CD4-positive, alpha-beta memory T cell (primary cell): ENCODE data around the gene SEMA6D. TPM values are rescaled to one million over a fixed set of nuclear protein-coding genes. Genes with fewer than 3 reads are reported as not detected.

Source experiments
- CTCF ChIA-PET: fragments of 350-600 bp; sonication (Branson Sonifier 250); formaldehyde crosslinking; loops from one replicate; lab custom pipeline; 2021; ENCODE audit warnings: inconsistent platforms; ENCODE audit not compliant: partially characterized antibody; lab: Charles Lee
- POLR2A ChIA-PET: fragments of 350-600 bp; sonication (Branson Sonifier 250); formaldehyde crosslinking; loops from one replicate; lab custom pipeline; 2021; ENCODE audit not compliant: partially characterized antibody; lab: Charles Lee
- DNase-seq, 5 donors: peaks; one replicate each; pipeline versions ENCODE4 v3.0.0 to v3.0.0-alpha.2; 2020 to 2022; ENCODE audit warnings: mixed read lengths in 1 of 5
- H3K27ac ChIP-seq: one replicate; pipeline ENCODE4 v1.7.0; 2013; ENCODE audit warnings: low read depth, low read length
- H3K27me3 ChIP-seq: 2 replicates; pipeline ENCODE4 v1.7.0; 2013; ENCODE audit warnings: mild to moderate bottlenecking, low read length, moderate library complexity; ENCODE audit not compliant: insufficient read depth
- H3K36me3 ChIP-seq: 2 replicates; pipeline ENCODE4 v1.7.0; 2013; ENCODE audit warnings: mild to moderate bottlenecking, low read length, moderate library complexity; ENCODE audit not compliant: insufficient read depth
- H3K4me1 ChIP-seq: 2 replicates; pipeline ENCODE4 v1.7.0; 2013; ENCODE audit warnings: mild to moderate bottlenecking, low read length, moderate library complexity; ENCODE audit not compliant: insufficient read depth
- H3K4me3 ChIP-seq, 2 donors: one replicate each; pipeline ENCODE4 v1.7.0; 2013; ENCODE audit warnings: low read length in 2 of 2, mild to moderate bottlenecking in 1 of 2
- H3K9me3 ChIP-seq, 2 donors: one replicate each; pipeline ENCODE4 v1.7.0; 2013; ENCODE audit warnings: low read length in 2 of 2, control low read depth in 1 of 2; ENCODE audit not compliant: control insufficient read depth in 1 of 2
- H3K27ac Mint-ChIP-seq, 7 donors: one replicate each; pipeline ENCODE4 v1.8.0; 2020 to 2021; ENCODE audit warnings: mixed read lengths in 7 of 7, mild to moderate bottlenecking in 6 of 7, inconsistent platforms in 3 of 7, moderate library complexity in 3 of 7
- H3K27me3 Mint-ChIP-seq, 2 donors: one replicate each; pipeline ENCODE4 v1.8.0; 2020 to 2021; ENCODE audit warnings: mixed read lengths in 2 of 2
- H3K36me3 Mint-ChIP-seq, 2 donors: one replicate each; pipeline ENCODE4 v1.8.0; 2020 to 2021; ENCODE audit warnings: mixed read lengths in 2 of 2, inconsistent platforms in 1 of 2, mild to moderate bottlenecking in 1 of 2
- H3K4me1 Mint-ChIP-seq, 4 donors: one replicate each; pipeline ENCODE4 v1.8.0; 2020 to 2021; ENCODE audit warnings: mixed read lengths in 4 of 4, mild to moderate bottlenecking in 1 of 4
- H3K4me3 Mint-ChIP-seq, 8 donors: one replicate each; pipeline ENCODE4 v1.8.0; 2020 to 2021; ENCODE audit warnings: mixed read lengths in 8 of 8, mild to moderate bottlenecking in 7 of 8, moderate library complexity in 6 of 8, inconsistent platforms in 3 of 8
- H3K9me3 Mint-ChIP-seq, 8 donors: one replicate each; pipeline ENCODE4 v1.8.0; 2020 to 2021; ENCODE audit warnings: mixed read lengths in 8 of 8, mild to moderate bottlenecking in 5 of 8, inconsistent platforms in 3 of 8, moderate library complexity in 1 of 8
- intact Hi-C: fragments of 100-400 bp; cut with micrococcal nuclease; formaldehyde crosslinking; loops from one replicate; pipeline ENCODE4 v1.15.1; 2023
- polyA plus RNA-seq, 2 donors: library from polyadenylated mRNA; unstranded; fragments of 300-500 nt; fragmentation: Illumina TruSeq; gene quantifications; one replicate each; pipeline ENCODE4 v1.2.3, GENCODE V29; 2021
- total RNA-seq, 2 experiments: library from RNA; stranded (reverse); gene quantifications; one replicate each; pipeline ENCODE4 v1.2.3, GENCODE V29; 2021

Gene SEMA6D
- total and polyA plus RNA-seq, 4 experiments from 2014 or later, result not detected

- peaks cover 1 to 5% of the 10 kb centered on the region in 2 donors for H3K27me3 Mint-ChIP-seq
- H3K36me3 Mint-ChIP-seq, result no peaks in the 10 kb centered on the region
- Histone ChIP-seq H3K36me3 (no peaks in the 10 kb centered on the region), H3K4me3 (no peak overlapping the region), H3K27ac (no peak overlapping the region), H3K27me3 (no peaks in the 10 kb centered on the region), H3K4me1 (no peaks in the 10 kb centered on the region), H3K9me3 (no peaks in the 10 kb centered on the region)
- H3K4me1 Mint-ChIP-seq, result no peaks in the 10 kb centered on the region
- H3K4me3 Mint-ChIP-seq, result no peak overlapping the region
- CTCF ChIA-PET, result no interaction called here
- no peak for DNase-seq
- H3K27ac Mint-ChIP-seq, result no peak overlapping the region
- peaks cover 0 to 6% (median 0%) of the 10 kb centered on the region in 8 donors for H3K9me3 Mint-ChIP-seq
- POLR2A ChIA-PET, result no interaction called here
- intact Hi-C loops, result no loop called here
Observed at GRCh38 chr15:47743385-47743784, 26.1 kb downstream of the SEMA6D start.

GRCh38 chr15:47743886-47744285 lies 26.6 kb downstream of the SEMA6D start:
- no peak overlapping the region for H3K4me3 Mint-ChIP-seq
- intact Hi-C loops, result no loop called here
- no peak overlapping the region for H3K27ac Mint-ChIP-seq
- Histone ChIP-seq H3K36me3 (no peaks in the 10 kb centered on the region), H3K27me3 (no peaks in the 10 kb centered on the region), H3K9me3 (no peaks in the 10 kb centered on the region), H3K4me1 (no peaks in the 10 kb centered on the region), H3K27ac (no peak overlapping the region), H3K4me3 (no peak overlapping the region)
- ChIA-PET CTCF (no interaction called here), POLR2A (no interaction called here)
- H3K27me3 Mint-ChIP-seq, result peaks cover 1 to 3% of the 10 kb centered on the region in 2 donors
- DNase-seq, result no peak
- H3K9me3 Mint-ChIP-seq, result peaks cover 0 to 6% (median 0%) of the 10 kb centered on the region in 8 donors
- H3K4me1 Mint-ChIP-seq, result no peaks in the 10 kb centered on the region
- no peaks in the 10 kb centered on the region for H3K36me3 Mint-ChIP-seq

- no peaks in the 10 kb centered on the region for H3K27me3 ChIP-seq
- H3K4me1 Mint-ChIP-seq, result no peaks in the 10 kb centered on the region
- CTCF ChIA-PET, result no interaction called here
- H3K9me3 Mint-ChIP-seq, result peaks cover 0 to 6% (median 0%) of the 10 kb centered on the region in 8 donors
- no peak overlapping the region for H3K4me3 ChIP-seq
- no peaks in the 10 kb centered on the region for H3K4me1 ChIP-seq
- H3K9me3 ChIP-seq, result no peaks in the 10 kb centered on the region
- peaks cover 1% of the 10 kb centered on the region in 2 donors for H3K27me3 Mint-ChIP-seq
- H3K27ac ChIP-seq, result no peak overlapping the region
- H3K4me3 Mint-ChIP-seq, result no peak overlapping the region
- no peak overlapping the region for H3K27ac Mint-ChIP-seq
- POLR2A ChIA-PET, result no interaction called here
- no peak for DNase-seq
- no peaks in the 10 kb centered on the region for H3K36me3 Mint-ChIP-seq
- intact Hi-C loops, result no loop called here
- H3K36me3 ChIP-seq, result no peaks in the 10 kb centered on the region
Observed at GRCh38 chr15:47744496-47744895, 27.2 kb downstream of the SEMA6D start.

- no peak overlapping the region for H3K27ac Mint-ChIP-seq
- no peaks in the 10 kb centered on the region for H3K4me1 Mint-ChIP-seq
- intact Hi-C loops, result no loop called here
Observed at GRCh38 chr15:47744973-47745372, 27.7 kb downstream of the SEMA6D start.

GRCh38 chr15:47746516-47746915 lies 29.2 kb downstream of the SEMA6D start:
- Mint-ChIP-seq H3K27ac (no peak overlapping the region), H3K4me1 (no peaks in the 10 kb centered on the region), H3K27me3 (no peaks in the 10 kb centered on the region), H3K36me3 (no peaks in the 10 kb centered on the region), H3K9me3 (peaks cover 0 to 3% (median 0%) of the 10 kb centered on the region in 8 donors), H3K4me3 (no peak overlapping the region)
- H3K9me3 ChIP-seq, result no peaks in the 10 kb centered on the region
- H3K36me3 ChIP-seq, result no peaks in the 10 kb centered on the region
- POLR2A ChIA-PET, result no interaction called here
- CTCF ChIA-PET, result no interaction called here
- no peak for DNase-seq
- no peaks in the 10 kb centered on the region for H3K27me3 ChIP-seq
- H3K4me3 ChIP-seq, result no peak overlapping the region
- H3K27ac ChIP-seq, result no peak overlapping the region
- intact Hi-C loops, result no loop called here
- no peaks in the 10 kb centered on the region for H3K4me1 ChIP-seq

More at GRCh38 chr15:47744973-47745372, 27.7 kb downstream of the SEMA6D start:
- peaks cover 0 to 1% of the 10 kb centered on the region in 2 donors for H3K27me3 Mint-ChIP-seq
- H3K4me3 Mint-ChIP-seq, result no peak overlapping the region
- ChIA-PET CTCF (no interaction called here), POLR2A (no interaction called here)
- H3K27me3 ChIP-seq, result no peaks in the 10 kb centered on the region
- H3K36me3 Mint-ChIP-seq, result no peaks in the 10 kb centered on the region
- no peaks in the 10 kb centered on the region for H3K9me3 ChIP-seq
- H3K4me3 ChIP-seq, result no peak overlapping the region
- H3K36me3 ChIP-seq, result no peaks in the 10 kb centered on the region
- no peaks in the 10 kb centered on the region for H3K4me1 ChIP-seq
- no peak for DNase-seq
- H3K27ac ChIP-seq, result no peak overlapping the region
- peaks cover 0 to 6% (median 0%) of the 10 kb centered on the region in 8 donors for H3K9me3 Mint-ChIP-seq

GRCh38 chr15:47750030-47750739 lies 32.9 kb downstream of the SEMA6D start:
- DNase-seq, result no peak
- Histone ChIP-seq H3K4me3 (no peak overlapping the region), H3K36me3 (no peaks in the 10 kb centered on the region), H3K27ac (no peak overlapping the region), H3K9me3 (no peaks in the 10 kb centered on the region), H3K4me1 (no peaks in the 10 kb centered on the region), H3K27me3 (no peaks in the 10 kb centered on the region)
- no peak overlapping the region for H3K27ac Mint-ChIP-seq
- ChIA-PET POLR2A (no interaction called here), CTCF (no interaction called here)
- peaks cover 0 to 22% (median 10%) of the 10 kb centered on the region in 8 donors for H3K9me3 Mint-ChIP-seq
- H3K36me3 Mint-ChIP-seq, result no peaks in the 10 kb centered on the region
- no peak overlapping the region for H3K4me3 Mint-ChIP-seq
- intact Hi-C loops, result no loop called here
- no peaks in the 10 kb centered on the region for H3K4me1 Mint-ChIP-seq
- H3K27me3 Mint-ChIP-seq, result no peaks in the 10 kb centered on the region

GRCh38 chr15:47750740-47751262 lies 33.5 kb downstream of the SEMA6D start:
- H3K27ac Mint-ChIP-seq, result no peak overlapping the region
- Histone ChIP-seq H3K27me3 (no peaks in the 10 kb centered on the region), H3K4me1 (no peaks in the 10 kb centered on the region), H3K4me3 (no peak overlapping the region), H3K27ac (no peak overlapping the region), H3K9me3 (no peaks in the 10 kb centered on the region), H3K36me3 (no peaks in the 10 kb centered on the region)
- no peaks in the 10 kb centered on the region for H3K36me3 Mint-ChIP-seq
- CTCF ChIA-PET, result no interaction called here
- H3K4me1 Mint-ChIP-seq, result no peaks in the 10 kb centered on the region
- peaks cover 0 to 26% (median 11%) of the 10 kb centered on the region in 8 donors for H3K9me3 Mint-ChIP-seq
- no peak for DNase-seq
- no peak overlapping the region for H3K4me3 Mint-ChIP-seq
- intact Hi-C loops, result no loop called here
- H3K27me3 Mint-ChIP-seq, result no peaks in the 10 kb centered on the region
- POLR2A ChIA-PET, result no interaction called here
